ENCODE data around the gene DCUN1D1.

DCUN1D1 gene

GRCh38 chr3:182941719-182942118, 38.6 kb downstream of the DCUN1D1 start:
- H3K4me3 ChIP-seq (IDR thresholded peaks at IDR 0.05; ENCODE audit: insufficient read depth, low read depth, low read length): no peak overlapping the region
- H3K4me1 ChIP-seq (ENCODE audit: low read depth, poor library complexity, severe bottlenecking): peaks cover 23% of the 10 kb centered on the region
- no peak overlapping the region for H3K4me2 ChIP-seq
- no peak overlapping the region for H3K27ac ChIP-seq
- H3K9ac ChIP-seq: no peak overlapping the region
- no peaks in the 10 kb centered on the region for H3K79me2 ChIP-seq (ENCODE audit: insufficient read depth, low read depth)
- TF ChIP-seq CTCF (conservative IDR thresholded peaks at IDR 0.05; ENCODE audit: low read depth, low read length): no peak
- no peaks in the 10 kb centered on the region for H3K27me3 ChIP-seq (ENCODE audit: insufficient read depth, low read depth)
- peaks cover 4% of the 10 kb centered on the region; the same call in 1 of the 2 replicates for H3K36me3 ChIP-seq (ENCODE audit: insufficient read depth)
- H4K20me1 ChIP-seq (ENCODE audit: insufficient read depth): no peaks in the 10 kb centered on the region
- H2AFZ ChIP-seq (ENCODE audit: low read depth): no peak overlapping the region

GRCh38 chr3:182940266-182940808, 40.0 kb downstream of the DCUN1D1 start:
- no peak overlapping the region for H3K4me3 ChIP-seq (IDR thresholded peaks at IDR 0.05; ENCODE audit: insufficient read depth, low read depth, low read length)

GRCh38 chr3:182937293-182938051, 42.9 kb downstream of the DCUN1D1 start:
- Histone ChIP-seq H3K27ac (no peak overlapping the region), H3K4me2 (peak overlapping the region; percentile 39), H3K27me3 (ENCODE audit: insufficient read depth, low read depth) (no peaks in the 10 kb centered on the region), H3K9ac (no peak overlapping the region), H3K79me2 (ENCODE audit: insufficient read depth, low read depth) (no peaks in the 10 kb centered on the region), H2AFZ (ENCODE audit: low read depth) (no peak overlapping the region), H3K36me3 (ENCODE audit: insufficient read depth) (no peaks in the 10 kb centered on the region), H4K20me1 (ENCODE audit: insufficient read depth) (no peaks in the 10 kb centered on the region), H3K4me1 (ENCODE audit: low read depth, poor library complexity, severe bottlenecking) (peaks cover 24% of the 10 kb centered on the region), H3K4me3 (IDR thresholded peaks at IDR 0.05; ENCODE audit: insufficient read depth, low read depth, low read length) (no peak overlapping the region)
- no peak for TF ChIP-seq CTCF (conservative IDR thresholded peaks at IDR 0.05; ENCODE audit: low read depth, low read length)

More at GRCh38 chr3:182940266-182940808, 40.0 kb downstream of the DCUN1D1 start:
- Histone ChIP-seq H3K4me2 (no peak overlapping the region), H3K27ac (no peak overlapping the region), H3K4me1 (ENCODE audit: low read depth, poor library complexity, severe bottlenecking) (peaks cover 24% of the 10 kb centered on the region), H3K79me2 (ENCODE audit: insufficient read depth, low read depth) (no peaks in the 10 kb centered on the region), H2AFZ (ENCODE audit: low read depth) (no peak overlapping the region), H3K27me3 (ENCODE audit: insufficient read depth, low read depth) (no peaks in the 10 kb centered on the region), H4K20me1 (ENCODE audit: insufficient read depth) (no peaks in the 10 kb centered on the region), H3K36me3 (ENCODE audit: insufficient read depth) (peaks cover 4% of the 10 kb centered on the region; the same call in 1 of the 2 replicates), H3K9ac (no peak overlapping the region)
- TF ChIP-seq CTCF (conservative IDR thresholded peaks at IDR 0.05; ENCODE audit: low read depth, low read length): no peak

- Histone ChIP-seq H3K9ac (no peak overlapping the region), H3K4me2 (peak overlapping the region; percentile 39; the same call in 1 of the 2 replicates), H4K20me1 (ENCODE audit: insufficient read depth) (no peaks in the 10 kb centered on the region), H2AFZ (ENCODE audit: low read depth) (no peak overlapping the region), H3K79me2 (ENCODE audit: insufficient read depth, low read depth) (no peaks in the 10 kb centered on the region), H3K36me3 (ENCODE audit: insufficient read depth) (no peaks in the 10 kb centered on the region), H3K4me3 (IDR thresholded peaks at IDR 0.05; ENCODE audit: insufficient read depth, low read depth, low read length) (no peak overlapping the region), H3K4me1 (ENCODE audit: low read depth, poor library complexity, severe bottlenecking) (peaks cover 24% of the 10 kb centered on the region), H3K27ac (no peak overlapping the region), H3K27me3 (ENCODE audit: insufficient read depth, low read depth) (no peaks in the 10 kb centered on the region)
- TF ChIP-seq CTCF (conservative IDR thresholded peaks at IDR 0.05; ENCODE audit: low read depth, low read length): no peak
Measured at GRCh38 chr3:182936918-182937285, 43.4 kb downstream of the DCUN1D1 start.

Data from KMS-11 (cell line).